ENCODE results near the gene C11orf86.

DNA sequence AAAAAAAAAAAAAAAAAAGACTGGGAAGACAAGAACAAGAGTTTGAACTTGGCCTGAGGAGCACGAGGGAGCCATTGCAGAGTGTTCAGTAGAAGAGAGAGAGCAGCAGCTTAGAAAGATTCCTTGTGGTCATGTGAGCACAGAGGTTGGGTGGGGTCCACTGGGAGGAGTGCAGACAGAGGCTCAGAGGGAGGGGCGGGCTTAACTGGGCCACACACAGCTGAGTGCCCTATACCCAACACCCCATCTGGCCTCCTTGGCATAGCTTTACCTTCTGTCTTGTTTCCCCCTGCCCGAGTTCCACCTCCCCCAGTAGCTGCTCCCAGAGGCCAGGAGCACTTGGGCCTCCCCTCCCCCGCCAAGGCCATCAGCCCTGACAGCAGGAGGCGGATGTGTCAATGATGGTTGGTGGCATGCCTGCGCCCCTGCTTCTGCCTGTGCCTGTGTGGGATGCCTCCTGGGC is 12.1 kb downstream of the C11orf86 start:
- TF ChIP-seq, protein P1, sequence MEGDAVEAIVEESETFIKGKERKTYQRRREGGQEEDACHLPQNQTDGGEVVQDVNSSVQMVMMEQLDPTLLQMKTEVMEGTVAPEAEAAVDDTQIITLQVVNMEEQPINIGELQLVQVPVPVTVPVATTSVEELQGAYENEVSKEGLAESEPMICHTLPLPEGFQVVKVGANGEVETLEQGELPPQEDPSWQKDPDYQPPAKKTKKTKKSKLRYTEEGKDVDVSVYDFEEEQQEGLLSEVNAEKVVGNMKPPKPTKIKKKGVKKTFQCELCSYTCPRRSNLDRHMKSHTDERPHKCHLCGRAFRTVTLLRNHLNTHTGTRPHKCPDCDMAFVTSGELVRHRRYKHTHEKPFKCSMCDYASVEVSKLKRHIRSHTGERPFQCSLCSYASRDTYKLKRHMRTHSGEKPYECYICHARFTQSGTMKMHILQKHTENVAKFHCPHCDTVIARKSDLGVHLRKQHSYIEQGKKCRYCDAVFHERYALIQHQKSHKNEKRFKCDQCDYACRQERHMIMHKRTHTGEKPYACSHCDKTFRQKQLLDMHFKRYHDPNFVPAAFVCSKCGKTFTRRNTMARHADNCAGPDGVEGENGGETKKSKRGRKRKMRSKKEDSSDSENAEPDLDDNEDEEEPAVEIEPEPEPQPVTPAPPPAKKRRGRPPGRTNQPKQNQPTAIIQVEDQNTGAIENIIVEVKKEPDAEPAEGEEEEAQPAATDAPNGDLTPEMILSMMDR (IDR thresholded peaks at IDR 0.05) = no peak
- no peak for TF ChIP-seq POLR2AphosphoS5 (IDR thresholded peaks at IDR 0.05; ENCODE audit: insufficient read depth in 1 of 2, low read depth in 1 of 2)
- no peak for TF ChIP-seq POLR2A (IDR thresholded peaks at IDR 0.05)

Data from vagina (tissue), 2 donors.